HG02943 (cell line): ENCODE results near the gene TTC28.
"Not testable (repeated sequence)": the region's sequence is repeated elsewhere in the genome, so short reads cannot be mapped to it uniquely, and the experiment has no call there.

Experiments
- ATAC-seq: cut with Tn5 transposase; IDR thresholded peaks from one replicate; pipeline ENCODE4 v1.9.1; 2021; ENCODE audit warnings: mild to moderate bottlenecking, low read depth, moderate library complexity; ENCODE audit not compliant: unreplicated experiment

Gene TTC28

DNA sequence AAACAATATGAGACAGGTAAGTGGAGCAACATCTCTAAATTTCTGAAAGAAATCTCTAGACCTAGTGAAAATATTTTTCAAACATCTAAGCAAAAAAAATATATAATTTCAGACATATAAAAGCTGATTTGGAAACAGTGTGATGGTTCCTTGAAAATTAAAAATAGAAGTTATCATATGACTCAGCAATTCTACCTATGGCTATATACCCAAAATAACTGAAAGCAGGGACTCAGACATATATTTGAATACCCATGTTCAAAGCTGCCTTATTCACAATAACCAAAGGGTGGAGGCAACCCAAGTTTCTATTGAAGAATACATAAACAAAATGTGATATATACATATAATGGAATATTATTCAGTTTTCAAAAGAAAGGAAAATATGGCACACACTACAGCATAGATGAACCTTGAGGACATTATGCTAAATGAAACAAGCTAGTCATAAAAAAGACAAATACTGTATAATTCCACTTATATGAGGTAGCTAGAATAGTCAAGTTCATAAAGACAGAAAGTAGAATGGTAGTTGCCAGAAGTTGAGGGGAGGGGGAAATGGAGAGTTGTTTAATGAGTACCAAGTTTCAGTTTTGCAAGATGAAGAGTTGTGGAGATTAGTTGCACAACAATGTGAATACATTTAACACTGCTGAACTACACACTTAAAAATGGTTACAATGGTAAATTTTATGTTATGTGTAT lies 300.4 kb downstream of the TTC28 start:
- ATAC-seq: no peak

DNA sequence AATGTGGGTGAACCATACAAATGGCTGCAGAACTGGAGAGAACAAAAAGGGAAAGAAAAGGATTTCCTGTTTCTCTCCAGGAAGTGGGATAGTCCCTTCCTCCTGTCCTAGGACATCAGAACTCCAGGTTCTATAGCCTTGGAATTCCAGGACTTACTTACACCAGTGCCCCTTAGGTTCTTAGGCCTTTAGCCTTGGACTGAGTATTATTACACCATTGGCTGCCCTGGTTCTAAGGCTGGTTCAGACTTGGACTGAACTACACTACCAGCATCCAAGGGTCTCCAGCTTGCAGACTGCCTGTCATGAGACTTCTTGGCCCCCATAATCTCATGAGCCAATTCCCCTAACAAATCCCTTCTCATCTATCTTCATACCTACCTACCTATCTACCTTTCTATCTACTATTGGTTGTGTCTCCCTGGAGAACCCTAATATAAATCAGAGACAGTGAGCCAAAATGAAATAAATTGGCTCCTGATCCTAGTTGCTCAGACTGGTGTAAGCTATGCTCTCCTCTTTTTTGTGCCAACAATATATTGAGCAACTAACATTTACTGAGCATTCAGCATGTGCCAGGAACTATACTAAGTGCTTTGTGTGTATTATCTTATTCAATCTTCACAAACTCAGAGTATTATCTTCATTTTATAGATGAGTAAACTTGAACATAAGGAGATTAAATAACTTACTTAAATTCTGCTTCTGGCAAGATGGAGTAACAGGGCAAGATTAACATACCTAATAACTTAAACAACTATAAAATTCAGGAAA lies 303.7 kb downstream of the TTC28 start:
- no peak for ATAC-seq

DNA sequence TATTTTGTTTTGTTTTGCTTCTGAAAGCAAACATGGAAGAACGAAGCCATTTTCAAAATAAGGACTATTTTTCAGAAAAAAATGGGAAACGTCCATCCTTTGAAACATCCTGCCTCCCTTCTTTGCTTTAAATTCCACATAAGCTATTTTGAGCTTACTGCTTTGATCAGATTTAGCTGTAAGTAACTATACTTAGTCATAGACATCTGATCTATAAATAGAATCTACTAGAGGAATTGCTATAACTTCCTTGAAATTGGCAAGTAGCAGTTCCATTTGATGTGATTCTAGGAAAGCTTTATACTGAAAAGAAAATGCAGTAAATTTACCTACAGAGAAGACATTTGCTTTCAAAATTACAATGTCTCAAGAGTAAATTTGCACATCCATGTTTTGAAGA lies 305.8 kb downstream of the TTC28 start:
- no peak for ATAC-seq

DNA sequence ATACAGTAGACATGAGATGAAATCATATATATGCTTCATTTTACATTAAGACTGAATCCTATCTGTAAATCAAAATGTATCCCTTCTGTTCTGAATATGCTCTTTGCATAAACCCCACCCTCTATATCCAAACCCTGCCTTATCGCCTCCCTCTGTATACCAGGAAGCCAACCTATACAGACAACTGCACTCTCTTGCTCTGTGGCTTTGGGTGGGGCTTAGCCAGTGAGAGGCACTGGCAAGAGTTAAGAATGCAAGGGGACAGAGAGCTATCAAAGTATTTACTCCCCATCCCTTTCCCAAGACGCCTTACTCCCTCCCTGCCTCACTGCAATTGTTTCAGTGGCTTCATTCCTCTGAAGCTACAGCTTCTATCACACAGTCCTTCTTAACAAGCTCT lies 309.8 kb downstream of the TTC28 start:
- ATAC-seq: no peak

DNA sequence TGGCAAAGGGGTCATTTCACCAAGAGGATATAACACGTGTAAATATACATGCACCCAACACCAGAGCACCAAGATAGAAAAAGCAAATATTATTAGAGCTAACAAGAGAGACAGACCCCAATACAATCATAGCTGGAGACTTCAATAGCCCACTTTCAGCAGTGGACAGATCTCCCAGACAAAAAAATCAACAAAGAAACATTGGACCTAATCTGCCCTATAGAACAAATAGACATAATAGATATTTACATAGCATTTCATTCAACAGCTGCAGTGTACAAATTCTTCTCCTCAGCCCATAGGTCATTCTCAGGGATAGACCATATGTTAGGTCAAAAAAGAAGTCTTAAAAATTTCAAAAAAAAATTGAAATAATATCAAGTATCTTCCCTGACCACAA lies 312.8 kb downstream of the TTC28 start:
- ATAC-seq: no peak

DNA sequence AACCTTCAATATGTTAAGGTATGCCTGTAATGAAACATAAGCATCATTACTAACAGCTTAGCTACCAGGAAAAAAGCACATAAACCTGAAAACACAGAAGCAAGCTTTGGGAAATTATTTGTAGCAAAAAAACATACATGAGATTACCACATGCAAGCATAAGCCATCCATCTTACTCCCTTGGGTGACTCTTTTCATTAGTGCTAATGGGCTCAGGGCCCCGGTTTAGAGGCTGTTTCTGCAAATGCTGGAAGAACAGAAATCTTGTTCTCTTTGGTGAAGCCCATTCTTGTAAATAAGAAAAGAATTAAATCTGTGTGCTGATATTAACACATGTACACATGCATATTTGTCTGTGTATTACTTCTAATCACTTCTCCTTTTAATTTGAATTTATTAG lies 314.3 kb downstream of the TTC28 start:
- no peak for ATAC-seq

DNA sequence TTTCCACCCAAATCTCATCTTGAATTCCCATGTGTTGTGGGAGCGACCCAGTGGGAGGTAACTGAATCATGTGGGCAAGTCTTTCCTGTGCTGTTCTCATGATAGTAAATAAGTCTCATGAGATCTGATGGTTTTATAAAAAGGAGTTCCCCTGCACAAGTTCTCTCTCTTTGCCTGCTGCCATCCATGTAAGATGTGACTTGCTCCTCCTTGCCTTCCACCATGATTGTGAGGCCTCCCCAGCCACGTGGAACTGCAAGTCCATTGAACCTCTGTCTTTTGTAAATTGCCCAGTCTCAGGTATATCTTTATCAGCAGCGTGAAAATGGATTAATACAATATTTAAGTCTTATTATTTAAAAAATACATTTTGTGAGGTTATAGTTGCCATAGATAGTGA lies 315.5 kb downstream of the TTC28 start:
- ATAC-seq: not testable (repeated sequence)

DNA sequence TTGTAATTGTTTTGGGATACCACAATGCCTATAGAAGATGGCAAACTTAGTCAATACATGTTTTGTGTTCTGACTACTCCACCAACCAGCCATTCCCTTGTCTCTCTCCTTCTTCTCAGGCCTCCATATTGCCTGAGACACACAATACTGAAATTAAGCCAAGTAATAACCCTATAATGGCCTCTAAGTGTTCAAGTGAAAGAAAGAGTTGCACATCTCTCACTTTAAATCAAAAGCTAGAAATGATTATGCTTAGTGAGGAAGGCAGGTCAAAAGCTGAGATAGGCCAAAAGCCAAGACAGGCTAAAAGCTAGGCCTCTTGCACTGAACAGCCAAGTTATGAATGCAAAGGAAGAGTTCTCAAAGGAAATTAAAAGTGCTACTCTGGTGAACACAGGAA lies 318.7 kb downstream of the TTC28 start:
- ATAC-seq: no peak

DNA sequence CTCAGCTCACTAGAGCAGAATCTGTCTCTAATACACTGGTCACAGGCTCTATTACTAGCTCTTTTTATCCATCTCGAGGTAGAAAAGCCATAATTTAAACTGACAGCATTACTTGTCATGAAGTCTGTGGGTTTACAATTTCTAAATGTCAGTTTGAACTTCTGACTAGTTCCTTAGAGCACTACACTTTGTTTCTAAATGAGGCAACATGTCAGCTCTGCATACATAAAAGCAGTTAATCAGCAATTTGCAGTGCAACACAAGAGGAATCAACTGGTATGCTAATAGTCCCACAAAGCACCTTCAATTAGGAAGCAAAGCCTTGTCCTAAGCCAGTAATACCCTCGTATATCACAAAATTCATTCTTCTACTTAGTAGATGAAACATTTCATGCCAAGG lies 321.3 kb downstream of the TTC28 start:
- no peak for ATAC-seq

DNA sequence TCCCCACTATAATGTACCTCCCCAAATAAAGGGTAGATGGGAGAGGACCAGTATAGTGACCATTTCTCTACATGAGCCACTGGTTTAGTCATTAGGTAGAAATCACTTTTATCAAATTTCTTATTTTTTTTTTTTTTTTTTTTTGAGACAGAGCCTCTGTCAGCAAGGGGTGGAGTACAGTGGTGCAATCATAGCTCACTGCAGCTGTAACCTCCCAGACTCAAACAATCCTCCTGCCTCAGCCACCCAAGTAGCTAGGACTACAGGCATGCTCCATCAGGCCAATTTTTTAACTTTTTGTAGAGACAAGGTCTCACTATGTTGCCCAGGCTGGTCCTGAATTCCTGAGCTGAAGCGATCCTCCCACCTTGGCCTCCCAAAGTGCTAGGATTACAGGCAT lies 322.4 kb downstream of the TTC28 start:
- no peak for ATAC-seq

DNA sequence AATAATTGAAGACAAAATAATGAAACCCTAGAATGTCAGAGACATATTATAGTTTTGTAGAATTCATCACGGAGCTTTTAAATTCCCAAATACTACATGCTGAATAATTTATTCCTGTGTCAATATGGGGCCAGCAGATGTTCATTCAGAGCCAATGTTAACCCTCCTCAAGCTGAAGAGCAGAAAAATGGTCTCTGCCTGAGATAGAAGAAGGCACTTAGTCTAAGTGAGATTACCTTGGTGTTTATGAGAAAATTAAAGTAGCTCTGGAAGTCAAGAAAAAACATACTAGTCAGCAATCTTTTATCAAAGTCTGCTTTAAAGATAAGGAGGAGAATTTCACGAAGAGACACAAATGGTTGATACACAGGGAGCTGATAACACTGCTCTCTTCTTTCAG lies 328.2 kb downstream of the TTC28 start:
- no peak for ATAC-seq

DNA sequence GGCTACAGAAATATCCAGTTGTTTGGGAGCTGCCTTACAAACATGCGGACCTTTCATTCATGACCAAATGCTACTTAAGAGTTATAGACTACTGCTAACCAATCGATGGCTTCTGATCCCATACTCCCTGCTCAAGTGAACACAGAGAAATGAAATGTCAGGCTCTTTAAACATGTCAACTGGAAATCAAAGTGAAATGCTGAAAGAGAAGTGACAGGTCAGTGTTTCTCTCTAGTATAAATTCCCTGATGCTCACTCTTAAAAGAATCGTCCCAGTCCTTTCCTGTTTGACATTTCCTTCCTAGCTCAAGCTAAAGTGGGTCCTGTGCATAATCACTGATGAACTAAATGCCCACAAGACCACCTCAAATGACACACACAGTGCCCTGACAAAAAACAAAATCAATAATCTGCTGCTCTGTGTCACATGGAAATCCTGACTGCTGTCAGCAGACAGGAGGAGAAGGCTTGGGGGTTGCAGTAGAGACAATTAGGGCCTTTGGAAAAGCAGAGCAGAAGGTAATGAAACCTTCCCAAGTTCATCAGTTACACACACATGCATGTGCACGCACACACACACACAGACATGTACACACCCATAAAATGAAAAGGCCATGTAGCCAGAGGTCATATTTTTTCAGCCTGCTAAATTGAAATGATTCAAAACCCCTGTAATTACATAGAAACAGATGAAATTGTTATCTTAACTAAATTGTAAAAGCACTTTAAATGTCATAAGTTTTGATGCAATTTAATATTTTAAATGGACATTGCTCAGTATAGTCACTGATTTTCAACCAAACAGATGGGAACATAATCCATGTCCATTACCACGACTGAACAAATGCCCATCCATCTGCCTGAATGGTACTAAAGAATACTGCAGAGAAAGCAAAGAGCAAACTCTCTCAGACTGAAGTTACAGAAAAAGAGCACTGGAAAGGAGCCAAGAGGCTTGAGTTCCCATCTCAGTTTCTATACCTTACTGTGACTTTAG lies 330.7 kb downstream of the TTC28 start:
- ATAC-seq: no peak

DNA sequence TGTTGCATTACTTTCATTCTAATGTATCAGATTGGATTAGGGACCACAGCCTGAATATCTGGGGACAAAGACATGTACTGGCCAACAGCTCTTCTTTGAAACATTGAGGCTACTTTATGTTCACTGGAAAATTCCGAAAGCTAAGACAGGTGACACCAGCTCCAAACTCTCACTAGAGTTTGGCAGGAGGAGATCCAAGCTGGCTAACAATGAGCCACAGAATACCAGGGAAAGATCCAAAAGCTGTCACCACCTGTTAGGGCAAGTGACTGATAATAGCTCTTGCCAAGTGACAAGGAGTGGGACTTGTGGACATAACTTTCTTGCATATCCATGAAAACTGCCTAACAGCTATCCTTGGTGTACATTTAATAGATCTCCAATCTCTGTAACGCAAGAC lies 333.3 kb downstream of the TTC28 start:
- ATAC-seq: no peak

DNA sequence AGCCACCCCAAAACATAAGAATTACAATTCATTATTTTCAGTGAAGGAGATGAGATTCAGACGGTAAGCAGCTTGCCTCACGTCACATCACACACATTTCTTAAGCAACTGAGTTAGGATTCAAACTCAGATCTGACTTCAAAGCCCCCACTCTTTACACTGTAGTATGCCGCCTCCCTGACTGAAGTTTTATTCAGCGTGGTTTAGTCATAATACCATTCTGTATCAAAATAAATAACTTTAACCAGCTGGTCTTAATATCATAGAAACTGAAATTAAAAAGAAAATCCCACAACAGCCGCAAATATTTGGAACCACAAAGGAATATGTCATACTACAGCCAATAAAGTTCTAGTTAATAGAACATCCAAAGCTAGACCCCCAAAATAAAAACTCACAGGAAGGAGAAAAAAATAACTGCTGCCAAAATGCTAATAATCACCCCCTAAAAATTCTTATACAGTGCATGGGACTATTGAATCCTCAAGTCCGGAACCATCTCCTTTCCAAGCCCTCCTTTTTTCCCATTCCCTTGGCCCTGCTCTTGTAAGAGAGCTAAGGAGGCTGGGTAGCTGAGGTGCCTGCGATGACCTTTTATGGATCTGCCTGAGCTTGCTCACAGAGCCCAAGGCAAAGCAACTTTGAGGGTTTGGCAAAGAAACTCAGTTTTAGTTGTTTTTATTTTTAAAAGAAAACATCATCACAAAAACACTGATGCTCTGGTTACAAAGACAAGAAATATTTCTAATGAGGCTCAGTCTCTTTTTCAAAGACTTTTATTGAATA lies 334.5 kb downstream of the TTC28 start:
- ATAC-seq: no peak

DNA sequence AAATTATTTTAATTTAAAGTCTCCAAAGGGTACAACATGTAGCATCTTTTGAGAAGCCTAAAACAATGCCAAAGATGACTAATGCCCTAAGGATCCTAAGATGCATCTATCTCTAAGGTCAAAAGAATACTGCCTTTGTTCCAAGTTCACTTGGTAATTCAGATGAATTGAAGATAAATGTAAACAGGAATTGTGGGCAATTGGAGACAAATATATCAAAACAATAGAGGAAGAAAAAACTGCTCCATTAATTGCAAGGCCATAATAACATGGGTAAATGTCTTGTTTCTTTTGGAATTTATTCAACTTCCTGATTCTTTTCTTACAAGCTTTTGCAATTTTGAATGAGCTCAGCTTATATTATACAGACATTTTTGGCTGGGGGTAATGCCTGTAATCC lies 338.6 kb downstream of the TTC28 start:
- no peak for ATAC-seq

DNA sequence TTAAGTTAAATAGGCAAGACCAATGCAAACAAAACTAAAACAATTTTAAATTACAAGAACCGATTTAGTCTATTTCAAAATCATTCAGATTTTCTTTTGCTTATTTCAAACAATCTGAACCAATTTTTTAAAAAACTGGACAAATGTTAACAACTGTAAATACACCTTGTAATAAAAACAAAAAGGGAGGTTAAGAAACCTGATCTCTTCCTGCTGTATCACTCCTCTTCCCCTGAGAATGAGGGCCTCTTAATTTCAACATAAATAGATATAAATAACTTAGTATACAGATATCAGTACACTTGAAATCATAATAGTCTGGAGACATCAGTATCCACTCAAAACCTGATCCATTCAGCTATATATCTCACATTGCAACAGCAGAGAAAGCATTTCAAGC lies 346.6 kb downstream of the TTC28 start:
- no peak for ATAC-seq

DNA sequence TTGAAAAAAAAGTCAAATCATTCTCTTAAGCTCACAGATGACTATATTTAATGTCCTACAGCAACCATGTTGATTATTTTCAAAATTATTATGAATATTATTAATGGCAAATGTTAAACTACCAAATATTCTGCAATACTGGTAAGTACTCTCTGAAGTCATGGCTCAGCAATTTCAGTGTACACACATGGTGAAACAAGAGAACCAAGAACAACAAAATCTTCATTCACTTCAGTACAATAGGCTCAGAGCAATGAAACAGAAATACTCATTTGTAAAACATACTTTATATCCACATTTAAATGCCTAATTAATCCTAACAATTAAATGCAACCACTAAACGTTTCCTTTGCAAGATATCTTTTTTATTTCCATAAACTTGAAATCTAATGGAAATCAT lies 347.2 kb downstream of the TTC28 start:
- no peak for ATAC-seq

DNA sequence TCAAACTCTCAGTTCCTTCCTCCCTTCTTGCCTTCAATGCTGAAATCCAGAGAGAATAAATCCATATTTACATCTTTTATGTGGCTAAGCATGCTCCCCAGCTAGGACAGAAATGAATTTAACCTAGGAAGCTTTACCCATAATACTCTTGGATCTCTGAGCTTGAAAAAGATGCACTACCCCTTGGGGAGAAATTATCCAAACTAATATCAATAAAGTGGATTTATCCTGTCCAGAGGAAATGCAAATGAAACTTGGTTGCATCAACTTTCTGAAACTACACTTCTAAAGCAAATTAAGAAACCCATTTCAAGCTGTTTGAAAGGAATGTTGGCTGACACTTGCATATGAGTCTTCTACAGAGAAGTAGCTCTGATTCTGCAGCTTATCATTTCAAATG lies 347.9 kb downstream of the TTC28 start:
- no peak for ATAC-seq

DNA sequence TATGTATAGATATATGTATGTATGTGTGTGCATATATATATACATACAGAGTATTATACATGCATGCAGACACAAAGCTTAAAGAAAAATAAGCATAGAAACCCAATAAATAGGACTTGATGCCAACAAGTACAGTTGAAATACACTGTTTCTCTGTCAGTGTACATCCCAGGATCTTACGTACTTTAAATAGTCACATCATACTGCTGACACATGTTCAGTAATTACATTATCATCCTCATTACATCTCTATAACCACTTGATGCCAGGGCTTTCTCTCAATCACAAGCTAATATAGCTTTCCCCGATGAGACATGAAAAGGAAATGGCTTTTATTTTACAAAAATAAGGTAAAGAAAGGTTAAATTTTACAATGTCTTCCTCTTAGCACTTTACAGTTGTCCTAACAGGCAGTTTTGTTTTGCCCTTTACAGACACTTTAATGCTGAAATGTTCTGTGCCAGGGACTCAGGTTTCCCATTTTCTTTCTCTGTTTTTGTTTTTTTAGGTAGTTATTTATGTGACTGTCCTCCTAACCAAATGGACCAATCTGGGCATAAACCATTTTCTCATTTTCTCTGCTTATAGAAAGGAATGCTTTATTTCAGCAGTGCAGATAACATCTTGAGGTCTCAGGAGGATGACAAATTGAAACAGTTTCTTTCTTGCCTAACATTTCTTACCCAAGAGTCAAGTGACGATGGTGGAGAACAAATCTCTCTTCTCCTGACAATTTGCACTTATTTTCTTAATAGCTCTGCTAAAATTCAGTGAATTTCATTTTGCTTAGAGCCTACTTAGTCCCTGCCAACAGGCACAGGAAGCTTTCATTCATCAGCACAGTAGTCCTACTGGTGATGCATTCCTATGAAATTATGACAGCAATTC lies 350.2 kb downstream of the TTC28 start:
- ATAC-seq: no peak
